GM21723 (cell line): Measurements from ENCODE around the gene TREH.

ENCODE experiments used
- ATAC-seq: cut with Tn5 transposase; IDR thresholded peaks from one replicate; pipeline ENCODE4 v1.9.1; 2021; ENCODE audit warnings: mild to moderate bottlenecking, moderate library complexity; ENCODE audit not compliant: unreplicated experiment

The TREH gene

DNA sequence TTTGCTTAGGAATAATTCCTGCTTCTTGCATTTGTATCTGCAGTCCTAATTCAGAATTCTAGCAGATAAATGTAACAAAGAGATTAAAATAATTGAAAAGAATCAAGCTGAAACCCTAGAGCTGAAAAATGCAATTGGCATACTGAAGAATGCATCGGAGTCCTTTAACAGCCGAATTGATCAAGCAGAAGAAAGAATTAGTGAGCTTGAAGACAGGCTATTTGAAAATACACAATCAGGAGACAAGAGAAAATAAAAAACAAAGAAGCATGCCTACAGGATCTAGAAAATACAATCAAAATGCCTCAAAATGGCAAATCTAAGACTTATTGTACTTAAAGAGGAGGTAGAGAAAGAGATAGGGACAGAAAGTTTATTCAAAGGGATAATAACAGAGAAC lies 8.2 kb downstream of the TREH start:
- no peak for ATAC-seq

DNA sequence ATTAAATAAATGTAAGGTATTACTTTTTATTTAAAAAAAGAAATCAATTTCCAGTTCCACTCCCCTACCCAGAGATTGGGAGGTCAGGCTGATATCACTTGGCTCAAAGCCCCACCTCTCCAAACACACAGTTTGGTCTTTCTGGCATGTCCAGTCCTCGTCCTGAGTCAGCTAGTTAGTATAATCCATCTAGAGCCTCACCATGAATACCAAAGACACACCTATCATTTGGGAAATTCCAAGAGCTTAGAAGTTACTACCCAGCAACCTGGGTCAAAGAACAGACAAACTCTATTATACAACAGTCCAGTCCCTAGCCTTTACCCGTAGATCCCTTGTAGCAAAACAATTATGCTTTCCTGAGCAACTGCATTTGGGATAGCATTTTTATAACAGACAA lies 9.4 kb downstream of the TREH start:
- ATAC-seq = no peak

DNA sequence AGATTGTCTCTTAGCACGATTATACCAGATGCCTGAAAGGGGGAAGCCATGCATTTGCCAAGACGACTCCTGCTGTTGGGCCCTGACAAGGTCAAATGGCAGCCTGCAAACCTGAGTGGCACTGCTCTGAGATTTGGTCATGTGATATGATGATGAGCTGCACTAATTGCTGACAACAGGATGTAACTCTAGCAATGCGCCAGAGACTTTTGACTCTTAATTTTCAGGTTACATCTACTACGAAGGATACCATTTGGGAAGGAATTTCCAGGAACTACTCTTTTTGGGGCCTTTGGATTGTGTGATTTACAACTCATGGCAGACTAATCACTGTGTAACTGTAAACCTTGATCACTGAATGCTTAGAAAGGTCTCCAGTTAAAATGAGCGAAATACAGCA lies 13.1 kb downstream of the TREH start:
- no peak for ATAC-seq

DNA sequence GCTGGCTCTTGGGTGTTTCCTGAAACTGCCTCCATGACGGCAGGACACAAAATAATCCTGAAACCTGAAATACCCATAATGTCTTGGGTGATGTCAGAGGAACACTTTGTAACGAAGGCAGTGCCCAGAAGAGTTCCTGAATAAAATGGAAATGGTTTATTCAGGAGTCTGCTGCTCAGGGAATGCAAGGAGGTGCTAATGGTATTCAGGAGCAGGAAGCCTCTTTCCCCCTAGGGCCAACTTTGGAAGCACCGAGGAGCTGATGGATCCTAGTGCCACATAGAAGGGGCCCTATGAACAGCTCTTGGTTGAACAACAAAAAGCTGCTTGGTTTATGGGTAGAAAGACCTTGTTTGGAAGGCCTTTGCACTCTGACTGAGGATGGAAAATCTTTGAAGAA lies 15.5 kb downstream of the TREH start:
- no peak for ATAC-seq

DNA sequence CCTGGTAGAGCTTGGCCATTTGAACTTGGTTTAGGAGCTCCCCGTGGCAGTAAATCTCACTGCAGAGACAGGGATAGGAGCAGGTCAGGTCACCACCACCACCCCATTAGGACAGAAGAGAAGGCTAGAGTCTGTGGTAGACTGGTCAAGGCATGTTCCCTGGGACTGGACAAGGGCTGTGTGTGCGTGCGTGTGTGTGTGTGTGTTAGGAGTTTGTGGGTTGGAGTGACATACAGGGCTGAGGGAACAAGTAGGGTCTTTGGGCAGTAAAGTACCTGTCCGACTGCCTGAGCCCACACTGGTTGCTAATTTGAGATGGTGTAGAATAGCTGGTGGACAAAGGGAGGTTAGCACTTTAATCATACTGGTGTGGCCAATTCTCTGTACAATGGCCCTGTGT lies 16.1 kb downstream of the TREH start:
- no peak for ATAC-seq

DNA sequence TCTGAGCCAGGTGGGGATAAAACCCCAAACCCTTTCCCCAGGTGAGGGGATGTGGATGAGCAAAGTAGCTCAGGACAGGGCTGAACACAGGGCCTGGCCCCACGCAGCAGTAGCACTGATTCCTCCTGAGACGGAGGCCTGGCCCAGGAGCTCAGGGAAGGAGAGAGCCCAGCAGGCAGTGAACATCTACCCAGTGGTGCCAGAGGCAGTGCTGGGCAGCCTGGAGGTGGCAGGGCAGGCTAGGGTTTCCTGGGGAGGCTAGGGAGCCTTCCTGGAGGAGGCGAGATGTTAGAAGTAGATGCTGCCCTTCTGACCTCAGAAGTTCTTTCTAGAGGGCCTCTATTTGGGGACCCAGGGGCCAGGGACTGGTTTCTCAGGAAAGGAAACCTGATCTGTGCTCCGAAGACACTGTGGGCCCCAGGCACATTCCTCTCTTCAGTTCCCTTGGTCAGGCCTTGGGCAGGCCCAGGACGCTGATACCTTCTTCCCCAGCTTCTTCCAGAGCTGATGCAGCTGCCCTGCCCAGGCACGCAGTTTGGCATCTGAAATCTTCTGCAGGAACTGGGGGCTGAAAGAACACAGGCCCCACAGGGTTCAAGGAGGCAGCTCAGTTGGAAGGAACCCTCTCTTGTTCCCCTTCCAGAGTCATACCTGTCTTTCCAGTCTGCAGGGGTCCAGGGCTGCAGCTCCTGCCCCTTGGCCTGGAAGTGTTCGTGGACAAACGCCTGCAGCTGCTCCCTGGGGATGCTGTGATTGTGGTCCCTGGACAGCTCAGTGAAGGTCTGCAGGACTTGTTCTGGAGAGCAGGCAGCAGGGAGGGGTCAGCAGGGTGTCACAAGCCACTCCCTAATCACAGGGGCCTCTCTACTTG lies 16.8 kb downstream of the TREH start:
- ATAC-seq = no peak

DNA sequence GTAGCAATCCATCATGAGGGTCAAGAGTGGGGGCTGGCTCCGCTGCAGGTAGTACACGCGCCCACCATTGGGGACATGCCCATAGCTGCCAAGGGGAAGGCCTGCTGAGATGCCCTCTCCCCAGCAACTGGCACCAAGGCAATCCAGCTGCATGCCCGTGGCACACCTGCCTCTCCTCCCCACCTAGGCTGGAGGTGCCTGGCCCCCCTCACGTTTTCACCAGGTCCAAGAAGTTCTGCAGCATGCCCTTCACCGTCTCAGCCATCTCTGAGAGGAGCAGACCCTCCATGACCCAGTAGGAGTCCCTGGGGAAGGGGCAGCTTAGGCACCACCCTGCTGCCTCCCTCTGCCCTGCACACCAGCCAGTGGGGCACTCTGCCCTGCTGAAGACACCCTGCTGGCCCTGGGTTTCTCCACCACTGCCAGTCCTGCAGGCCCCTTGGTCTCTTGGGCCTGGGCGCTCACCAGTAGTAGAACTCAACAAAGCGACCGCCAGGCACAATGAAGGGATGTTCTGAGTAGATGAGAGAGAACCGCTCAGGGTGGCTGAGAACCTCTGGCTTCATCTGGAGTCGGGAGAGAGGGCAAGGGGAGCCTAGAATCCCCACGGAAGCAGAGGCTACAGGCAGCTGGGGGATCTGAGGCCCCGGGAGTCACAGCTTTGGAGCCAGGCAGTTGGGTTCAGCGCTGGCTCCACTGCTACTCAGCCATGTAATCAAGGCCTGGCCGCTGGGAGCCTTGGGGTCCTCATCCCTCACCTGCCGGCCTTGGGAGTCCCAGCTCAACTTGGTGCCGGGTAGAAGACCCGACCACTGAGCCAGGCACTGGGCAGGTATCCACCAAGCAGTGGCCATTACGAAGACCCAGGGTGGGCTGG lies 17.8 kb downstream of the TREH start:
- no peak for ATAC-seq

DNA sequence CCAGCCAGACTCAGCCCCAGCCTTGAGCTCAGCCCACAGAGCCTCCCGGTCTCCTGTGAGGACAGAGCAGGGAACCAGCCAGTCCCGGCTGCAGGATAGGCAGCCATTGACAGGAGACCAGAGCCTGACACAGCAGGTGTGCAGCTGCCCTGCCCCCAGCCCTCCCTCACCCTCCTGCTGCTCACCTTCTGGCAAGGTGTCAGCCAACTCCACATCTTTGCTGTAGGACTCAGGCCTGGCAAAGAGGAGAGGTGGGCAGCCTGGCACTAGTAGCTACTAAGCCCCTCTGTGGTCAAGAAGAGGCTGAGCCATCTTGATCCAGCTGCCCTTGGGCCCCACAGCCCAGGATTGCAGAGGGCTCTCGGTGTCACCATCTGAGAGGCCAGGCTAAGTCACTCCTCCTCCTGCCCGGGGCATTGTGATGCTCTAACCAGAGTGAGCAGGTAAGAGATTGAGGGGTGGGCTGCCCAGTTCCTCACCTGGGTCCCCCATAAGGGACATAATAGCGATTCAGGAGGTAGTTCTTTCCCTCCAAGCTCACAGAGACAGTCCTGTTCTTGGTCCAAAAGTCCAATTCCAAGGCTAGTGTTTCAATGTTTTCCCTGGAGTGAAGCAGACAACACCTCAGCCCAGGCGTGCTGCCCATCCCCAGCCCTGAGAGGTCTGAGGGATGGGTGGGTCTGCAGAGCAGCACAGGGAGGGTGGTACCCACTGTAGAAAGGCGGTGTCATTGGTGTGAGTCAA lies 18.6 kb downstream of the TREH start:
- no peak for ATAC-seq

DNA sequence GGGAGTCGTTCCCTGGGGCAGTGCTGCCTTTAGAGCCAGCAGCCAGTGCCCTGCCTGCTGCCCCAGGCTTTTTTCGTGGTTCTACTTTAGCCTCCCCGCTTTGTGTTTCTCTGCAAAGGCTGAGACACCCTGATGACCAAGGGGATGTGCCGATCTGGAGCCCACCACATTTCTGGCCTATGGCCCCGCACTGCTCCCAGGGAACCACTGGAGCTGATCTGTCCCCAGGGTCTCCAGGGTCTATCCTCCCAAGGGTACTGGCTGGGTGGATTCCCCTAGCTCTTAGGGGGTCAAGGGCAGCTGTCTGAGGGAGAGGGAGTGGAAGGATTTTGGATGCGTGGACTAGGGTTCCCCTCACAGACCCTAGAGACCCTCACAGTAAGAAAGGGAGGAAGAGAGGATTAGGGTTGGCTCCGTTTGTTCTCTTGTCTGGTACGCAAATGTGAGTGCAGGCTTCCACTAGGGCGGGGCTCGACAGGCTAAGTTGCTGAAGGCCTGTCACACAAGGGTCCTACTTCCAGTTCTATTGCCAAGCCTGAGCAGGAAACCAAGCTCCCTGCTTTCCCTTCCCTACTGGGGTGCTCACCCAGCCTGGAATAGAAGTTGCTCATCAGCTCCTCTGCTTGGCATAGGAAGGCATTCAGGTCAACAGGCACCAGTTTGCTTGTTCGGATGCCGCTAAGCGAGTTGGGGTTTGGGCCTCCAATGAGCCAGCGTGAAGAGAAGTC lies 19.3 kb downstream of the TREH start:
- ATAC-seq = no peak

DNA sequence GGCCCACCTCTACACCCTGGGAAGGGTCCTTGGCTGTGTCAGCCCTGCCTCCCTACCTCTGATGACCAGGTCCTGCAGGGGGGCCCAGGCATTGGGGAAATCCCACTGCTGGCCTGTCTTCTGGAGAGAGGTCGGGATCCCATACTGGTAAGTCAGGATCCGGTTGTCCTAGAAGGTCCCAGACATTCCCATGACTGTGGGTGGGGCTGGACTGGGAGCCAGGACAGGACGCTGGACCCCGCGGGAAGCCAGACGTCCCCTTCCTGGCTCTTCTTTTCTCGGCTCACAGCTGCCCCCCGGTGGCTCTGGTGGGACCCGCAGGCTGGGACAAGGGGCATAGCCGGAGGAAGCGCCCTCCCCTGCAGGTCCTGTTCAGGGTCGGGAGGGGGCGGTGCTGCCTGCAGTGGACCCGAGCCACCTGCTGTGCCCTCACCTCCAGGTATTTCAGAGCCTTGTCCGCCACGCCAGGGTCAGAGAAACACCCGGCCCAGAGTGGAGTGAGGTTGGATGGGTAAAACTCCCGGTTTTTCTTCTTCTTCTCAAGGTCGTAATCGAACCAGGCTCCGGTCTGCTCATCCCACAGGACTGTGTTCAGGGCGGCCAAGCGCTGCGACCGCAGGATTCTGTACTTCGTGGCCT lies 20.0 kb downstream of the TREH start:
- ATAC-seq = peak; percentile 88

DNA sequence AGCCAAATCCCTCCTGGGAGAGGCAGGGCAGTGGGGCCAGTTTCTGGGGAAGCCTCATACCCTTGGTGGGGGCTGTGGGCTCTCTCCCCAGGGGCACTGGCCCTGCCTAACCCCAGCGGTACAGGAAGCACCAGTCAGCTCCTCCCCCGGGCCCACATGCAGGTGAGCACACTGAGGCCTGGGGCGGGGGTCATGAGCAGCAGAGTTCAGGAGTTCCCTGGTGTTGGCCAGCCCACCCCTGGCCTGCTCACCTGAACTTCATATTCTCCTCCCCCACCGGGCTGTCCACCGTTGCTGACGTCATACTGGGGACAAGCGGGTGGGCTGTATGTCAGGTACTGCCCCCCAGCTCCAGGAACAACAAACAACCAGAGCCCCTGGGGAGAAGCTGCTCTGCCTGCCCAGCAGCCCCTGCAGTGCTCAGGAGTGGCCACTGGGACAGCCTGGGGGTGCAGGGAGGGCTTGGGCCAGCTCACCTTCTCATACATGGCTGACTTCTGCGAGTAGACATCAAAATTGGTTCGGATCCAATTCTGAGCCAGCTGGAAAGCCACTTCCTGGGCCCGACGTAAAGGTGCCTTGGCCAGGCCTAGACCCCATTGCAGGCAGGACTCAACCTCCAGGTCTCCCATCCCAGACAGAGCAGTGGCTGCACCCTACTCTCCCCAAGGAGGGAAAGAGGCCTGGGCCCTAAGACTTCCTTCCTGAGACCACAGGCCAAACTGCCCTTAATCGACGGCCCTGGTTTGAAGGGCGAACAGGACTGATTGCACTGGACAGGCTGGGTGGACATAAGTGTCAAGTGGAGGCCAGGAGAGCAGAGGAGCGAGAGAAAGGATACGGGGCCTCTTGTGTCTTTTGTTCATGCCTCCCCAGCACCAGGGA lies 20.8 kb downstream of the TREH start:
- no peak for ATAC-seq

DNA sequence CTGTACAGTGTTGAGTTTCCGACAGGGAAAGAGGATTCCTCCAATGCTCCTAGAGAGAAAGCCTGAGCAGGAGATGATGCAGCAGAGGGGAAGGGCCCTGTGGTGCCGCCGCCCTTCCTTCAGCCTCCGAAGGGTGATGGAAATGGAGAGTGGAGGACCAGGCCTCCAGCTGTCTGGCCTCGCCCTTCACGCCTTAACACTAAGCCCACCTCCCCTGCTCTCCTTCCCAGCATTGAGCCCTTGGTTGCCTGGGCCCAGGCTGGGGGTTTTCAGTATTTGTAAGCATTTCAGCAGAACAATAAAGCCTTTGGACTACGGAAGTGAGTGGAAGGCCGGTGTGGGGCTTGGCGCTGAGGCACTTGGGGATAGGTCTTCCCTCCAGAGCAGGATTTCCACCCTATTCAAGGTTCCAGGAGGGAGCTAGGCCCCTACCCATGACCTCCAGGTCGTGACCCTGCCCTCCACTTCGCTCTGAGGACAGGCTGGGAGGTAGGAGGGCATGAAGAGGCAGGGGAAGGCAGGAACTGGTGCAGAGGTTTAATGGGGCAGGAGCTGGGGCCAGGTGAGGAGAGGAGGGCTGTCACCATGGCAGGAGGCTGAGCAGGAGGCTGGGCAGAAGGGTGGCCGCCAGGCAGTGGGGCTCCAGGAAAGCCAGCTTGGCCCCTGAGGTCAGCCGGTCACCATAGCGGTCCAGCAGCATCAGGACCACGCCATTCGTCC lies 21.6 kb downstream of the TREH start:
- no peak for ATAC-seq

DNA sequence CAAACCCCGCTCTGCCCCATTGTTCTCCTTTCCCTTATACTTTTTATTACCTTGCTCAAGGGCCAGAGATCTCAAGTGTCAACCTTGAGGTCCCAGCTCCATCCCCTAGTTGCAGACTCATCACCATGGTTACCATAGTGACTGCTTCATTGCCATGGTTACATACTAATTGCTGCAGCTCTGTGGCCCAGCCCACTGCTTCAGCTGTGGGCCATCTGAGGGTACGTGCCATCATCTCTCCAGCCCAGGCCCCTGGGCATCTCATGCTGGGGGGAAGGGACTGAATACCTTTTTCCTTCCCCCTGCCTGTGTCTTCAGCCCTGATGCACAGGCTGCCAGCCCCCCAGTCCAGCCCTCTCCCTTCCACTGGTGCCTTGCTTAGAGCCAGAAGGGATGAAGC lies 22.2 kb downstream of the TREH start:
- ATAC-seq = no peak

DNA sequence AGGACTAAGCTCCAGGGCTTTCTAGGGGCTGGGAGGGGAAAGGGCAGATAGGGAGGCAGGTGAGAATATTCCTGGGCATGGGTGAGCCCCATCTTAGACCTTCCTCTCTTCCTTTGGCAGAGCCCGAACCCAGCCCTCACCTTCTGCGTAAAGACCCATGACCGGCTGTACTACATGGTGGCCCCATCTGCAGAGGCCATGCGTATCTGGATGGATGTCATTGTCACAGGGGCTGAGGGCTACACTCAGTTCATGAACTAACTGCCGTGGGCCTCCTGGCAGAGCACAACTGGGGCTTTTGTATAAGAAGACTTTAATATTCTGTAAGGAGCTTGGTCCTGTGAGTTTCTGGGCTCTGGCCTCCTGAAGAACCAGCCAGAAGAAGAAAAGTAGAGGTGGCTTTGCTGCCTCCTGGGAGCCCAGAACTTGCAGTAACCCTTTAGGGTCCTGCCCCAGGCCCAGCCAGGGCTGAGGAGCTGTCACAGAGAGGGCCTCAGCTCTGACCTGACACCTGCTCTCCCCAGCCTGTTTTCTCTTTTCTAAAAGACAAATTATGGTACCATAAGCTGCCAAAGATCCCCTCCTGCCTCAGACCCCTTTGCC lies 22.8 kb downstream of the TREH start:
- ATAC-seq = no peak

DNA sequence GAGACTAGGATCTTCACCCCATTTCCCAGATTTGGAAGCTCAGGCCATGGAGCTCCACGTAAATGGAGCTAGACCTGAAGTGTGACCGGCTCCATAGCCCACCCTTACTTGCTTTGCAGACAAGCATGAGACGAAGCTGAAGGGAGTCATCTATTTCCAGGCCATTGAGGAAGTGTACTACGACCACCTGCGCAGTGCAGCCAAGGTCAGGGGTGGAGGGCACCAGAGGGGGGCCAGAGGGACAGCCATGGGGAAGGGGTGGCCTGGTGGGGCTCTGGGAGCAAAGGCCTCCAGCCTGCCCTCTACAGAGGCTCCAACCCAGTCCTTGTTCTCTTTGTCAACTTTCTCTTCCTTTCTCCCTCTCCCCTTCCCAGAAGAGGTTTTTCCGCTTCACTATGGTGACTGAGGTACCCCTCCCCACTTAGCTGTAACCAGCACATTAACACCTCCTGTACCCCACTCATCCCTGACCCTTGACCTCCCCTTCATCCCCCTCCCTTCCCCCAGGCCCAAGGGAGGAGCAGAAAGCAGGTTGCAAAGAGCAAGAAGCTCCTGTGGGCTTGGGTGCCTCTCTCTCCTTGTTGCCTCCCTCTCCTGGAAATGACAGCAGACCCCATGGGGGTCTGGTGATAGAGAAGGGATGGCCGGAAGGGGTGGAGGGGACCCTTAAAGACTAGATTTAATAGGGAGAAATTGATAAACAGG lies 23.8 kb downstream of the TREH start:
- ATAC-seq = no peak

DNA sequence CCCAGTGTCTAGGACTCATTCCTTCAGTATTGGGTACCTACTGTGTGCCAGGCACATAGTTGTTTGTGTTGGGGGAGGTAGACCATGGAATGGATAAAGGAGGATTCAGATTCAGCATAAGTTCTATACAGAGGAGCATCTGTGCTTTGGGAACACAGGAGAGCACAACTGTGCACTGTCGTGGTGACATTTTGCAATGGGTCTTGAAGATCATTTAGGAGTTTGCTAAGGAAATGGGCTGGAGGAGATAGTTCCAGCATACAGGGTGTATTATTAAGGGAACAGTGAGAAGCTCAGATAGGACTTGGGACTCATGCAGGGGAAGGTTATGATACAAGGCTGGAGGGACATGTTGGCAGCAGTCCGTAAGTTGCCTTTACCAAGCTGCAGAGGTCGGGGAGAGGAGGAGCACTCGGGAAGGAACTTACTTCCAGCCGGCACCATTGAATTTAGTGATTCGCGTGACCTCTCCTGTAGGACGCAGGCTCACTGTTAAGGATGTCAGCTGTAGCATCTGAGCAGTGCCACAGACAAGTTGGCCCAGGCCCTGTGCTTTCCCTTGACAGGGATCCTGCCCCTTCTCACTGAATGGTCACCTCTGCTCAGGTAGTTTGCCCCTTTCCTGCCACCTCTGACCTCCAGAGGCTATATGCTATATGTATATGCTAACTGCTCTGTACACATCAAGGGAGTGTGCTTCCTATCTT lies 25.6 kb downstream of the TREH start:
- ATAC-seq = no peak

DNA sequence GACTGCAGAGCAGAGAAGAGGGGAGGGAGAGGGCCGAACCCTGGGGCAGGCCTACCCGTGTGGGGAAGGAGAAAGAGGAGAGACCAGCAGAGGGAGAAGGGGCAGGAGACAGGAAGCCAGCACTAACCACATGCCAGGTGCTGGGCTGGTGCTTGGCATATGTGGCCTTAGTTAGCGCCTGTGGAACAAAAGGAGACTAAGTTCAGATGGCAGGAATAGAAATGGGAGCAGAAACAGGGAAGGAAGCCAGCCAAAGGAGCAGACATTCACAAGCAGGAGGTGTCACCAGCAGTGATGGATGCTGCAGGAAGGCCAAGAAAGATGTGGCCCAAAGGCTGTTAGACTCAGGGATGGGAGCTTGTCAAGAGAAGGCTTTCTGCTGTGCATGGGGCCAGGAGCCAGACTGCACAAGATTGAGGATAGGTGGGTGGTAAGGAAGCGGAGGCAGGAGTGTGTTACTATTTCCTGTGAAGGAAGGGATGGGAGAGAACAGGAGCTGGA lies 26.7 kb downstream of the TREH start:
- no peak for ATAC-seq
